MV-4-11 (cell line): Measurements from ENCODE around the gene DSCAM.

Experiments used
- DNase-seq: peaks from one replicate; lab custom pipeline; 2025; lab: John Stamatoyannopoulos, UW

The DSCAM gene

DNA sequence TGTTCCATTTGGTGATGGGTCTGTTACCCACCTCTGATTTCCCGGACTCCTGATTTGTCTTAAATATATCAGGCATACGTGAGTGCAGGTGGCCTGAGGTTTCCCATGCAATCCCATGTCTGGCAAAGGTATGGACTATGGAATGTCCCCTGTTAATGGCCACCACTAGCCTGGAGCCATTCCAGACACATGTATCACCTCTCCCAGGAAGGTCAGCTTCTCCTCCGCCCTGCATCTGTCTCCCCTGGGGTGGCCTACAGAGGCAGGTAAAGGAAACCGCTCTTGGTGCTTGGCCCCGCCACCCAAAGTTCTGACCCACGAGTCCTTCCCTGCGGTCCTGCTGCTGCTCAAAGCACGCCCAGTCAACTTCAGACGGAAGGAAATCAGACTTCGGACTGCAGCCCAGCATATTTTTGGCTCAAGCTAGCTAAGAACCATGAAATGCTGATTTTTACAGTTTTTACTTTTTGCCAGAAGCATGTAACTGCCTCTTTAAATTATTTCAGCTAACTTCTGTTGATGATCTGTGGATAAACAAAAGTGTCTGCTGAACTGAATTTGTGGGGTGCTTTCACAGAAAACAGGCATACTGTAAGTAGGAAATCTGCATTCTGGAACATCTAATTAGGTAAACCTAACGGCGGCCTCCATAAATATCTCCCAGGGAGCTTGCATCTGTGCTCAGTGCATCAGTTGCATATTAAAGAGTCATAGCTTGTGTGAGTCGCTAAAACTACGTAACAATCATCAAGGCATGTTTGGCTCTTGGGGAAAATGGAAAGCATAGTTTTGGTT lies 873.8 kb downstream of the DSCAM start:
- no peak for DNase-seq

DNA sequence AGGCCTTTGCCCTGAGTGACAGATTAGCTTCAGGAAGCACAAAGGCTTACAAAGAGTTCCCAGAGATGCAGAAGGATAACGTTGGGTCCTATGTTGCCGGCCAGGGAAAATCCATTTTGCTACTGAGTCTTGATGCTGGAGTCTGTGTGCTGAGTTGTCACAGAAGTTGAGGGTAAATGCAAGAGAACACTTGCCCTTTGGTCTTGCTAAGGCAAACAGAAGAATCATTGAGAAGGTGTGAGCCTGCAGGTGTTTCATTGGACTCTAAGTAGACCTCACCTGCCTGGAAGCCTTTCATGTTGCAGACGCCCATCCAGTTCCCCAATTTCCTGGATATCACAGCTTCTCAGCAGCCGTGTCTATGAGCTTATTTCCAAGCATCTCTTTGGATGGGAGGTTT lies 874.5 kb downstream of the DSCAM start:
- no peak for DNase-seq

GRCh38 chr21:39971956-39972355 lies 875.0 kb downstream of the DSCAM start:
- DNase-seq: no peak

GRCh38 chr21:39969691-39970364 lies 877.1 kb downstream of the DSCAM start:
- DNase-seq: no peak

- no peak for DNase-seq
Measured at GRCh38 chr21:39968010-39968409, 878.9 kb downstream of the DSCAM start.

GRCh38 chr21:39966786-39967185 lies 880.2 kb downstream of the DSCAM start:
- no peak for DNase-seq

GRCh38 chr21:39965026-39965425 lies 881.9 kb downstream of the DSCAM start:
- DNase-seq: no peak

- DNase-seq: no peak
Measured at GRCh38 chr21:39961251-39961650, 885.7 kb downstream of the DSCAM start.
